HepG2 (cell line): ENCODE results near the gene ZNF37A.
"Not testable (repeated sequence)": the region's sequence is repeated elsewhere in the genome, so short reads cannot be mapped to it uniquely, and the experiment has no call there.

Source experiments
- CEBPB ChIP-seq: IDR thresholded peaks from 2 replicates; pipeline ENCODE4 v1.6.1; 2011; ENCODE audit warnings: low read depth, low read length, improper control_type of control experiment, borderline replicate concordance
- DBP ChIP-seq: sonication (generic); formaldehyde crosslinking; IDR thresholded peaks from 2 replicates; pipeline ENCODE4 v1.4.0; 2020; ENCODE audit warnings: missing genetic modification reagents; ENCODE audit errors: not compliant biosample characterization
- POLR2A ChIP-seq, 2 experiments: IDR thresholded peaks; 2 replicates each; pipeline ENCODE4 v1.6.1; 2011; ENCODE audit warnings: low read depth in 2 of 2, low read length in 2 of 2, mild to moderate bottlenecking in 1 of 2, moderate library complexity in 1 of 2; ENCODE audit not compliant: insufficient read depth in 1 of 2
- THAP7 ChIP-seq: sonication (generic); formaldehyde crosslinking; IDR thresholded peaks from 2 replicates; pipeline ENCODE4 v1.8.1; 2023; ENCODE audit warnings: mild to moderate bottlenecking, missing genetic modification reagents
- UBTF ChIP-seq: sonication (generic); formaldehyde crosslinking; IDR thresholded peaks from 2 replicates; pipeline ENCODE4 v1.4.0; 2020; ENCODE audit warnings: mild to moderate bottlenecking, missing genetic modification reagents
- ZBTB8A ChIP-seq: sonication (generic); formaldehyde crosslinking; IDR thresholded peaks from 2 replicates; pipeline ENCODE4 v1.4.0; 2020; ENCODE audit warnings: mild to moderate bottlenecking, low read depth, missing genetic modification reagents, borderline replicate concordance
- ZNF224 ChIP-seq: sonication (generic); formaldehyde crosslinking; IDR thresholded peaks from 2 replicates; pipeline ENCODE4 v1.5.0; 2020; ENCODE audit warnings: mild to moderate bottlenecking, missing genetic modification reagents
- ZNF746 ChIP-seq: sonication (generic); formaldehyde crosslinking; IDR thresholded peaks from 2 replicates; pipeline ENCODE4 v1.8.0; 2022; ENCODE audit warnings: mild to moderate bottlenecking, missing genetic modification reagents
- TF ChIP-seq, protein P1 (sequence below): sonication (generic); formaldehyde crosslinking; IDR thresholded peaks from 2 replicates; pipeline ENCODE4 v1.4.0; 2020; ENCODE audit warnings: missing genetic modification reagents

GRCh38 chr10:38150891-38151463, 56.8 kb downstream of the ZNF37A start:
- not testable (repeated sequence) for TF ChIP-seq ZNF746 (CRISPR knock-in tag); THAP7; POLR2A (IDR thresholded peaks at IDR 0.05; ENCODE audit: insufficient read depth in 1 of 2, low read depth in 2 of 2, low read length in 2 of 2); CEBPB; UBTF (CRISPR knock-in tag); ZNF224 (CRISPR knock-in tag); ZBTB8A; DBP (CRISPR knock-in tag)
- TF ChIP-seq, protein P1, sequence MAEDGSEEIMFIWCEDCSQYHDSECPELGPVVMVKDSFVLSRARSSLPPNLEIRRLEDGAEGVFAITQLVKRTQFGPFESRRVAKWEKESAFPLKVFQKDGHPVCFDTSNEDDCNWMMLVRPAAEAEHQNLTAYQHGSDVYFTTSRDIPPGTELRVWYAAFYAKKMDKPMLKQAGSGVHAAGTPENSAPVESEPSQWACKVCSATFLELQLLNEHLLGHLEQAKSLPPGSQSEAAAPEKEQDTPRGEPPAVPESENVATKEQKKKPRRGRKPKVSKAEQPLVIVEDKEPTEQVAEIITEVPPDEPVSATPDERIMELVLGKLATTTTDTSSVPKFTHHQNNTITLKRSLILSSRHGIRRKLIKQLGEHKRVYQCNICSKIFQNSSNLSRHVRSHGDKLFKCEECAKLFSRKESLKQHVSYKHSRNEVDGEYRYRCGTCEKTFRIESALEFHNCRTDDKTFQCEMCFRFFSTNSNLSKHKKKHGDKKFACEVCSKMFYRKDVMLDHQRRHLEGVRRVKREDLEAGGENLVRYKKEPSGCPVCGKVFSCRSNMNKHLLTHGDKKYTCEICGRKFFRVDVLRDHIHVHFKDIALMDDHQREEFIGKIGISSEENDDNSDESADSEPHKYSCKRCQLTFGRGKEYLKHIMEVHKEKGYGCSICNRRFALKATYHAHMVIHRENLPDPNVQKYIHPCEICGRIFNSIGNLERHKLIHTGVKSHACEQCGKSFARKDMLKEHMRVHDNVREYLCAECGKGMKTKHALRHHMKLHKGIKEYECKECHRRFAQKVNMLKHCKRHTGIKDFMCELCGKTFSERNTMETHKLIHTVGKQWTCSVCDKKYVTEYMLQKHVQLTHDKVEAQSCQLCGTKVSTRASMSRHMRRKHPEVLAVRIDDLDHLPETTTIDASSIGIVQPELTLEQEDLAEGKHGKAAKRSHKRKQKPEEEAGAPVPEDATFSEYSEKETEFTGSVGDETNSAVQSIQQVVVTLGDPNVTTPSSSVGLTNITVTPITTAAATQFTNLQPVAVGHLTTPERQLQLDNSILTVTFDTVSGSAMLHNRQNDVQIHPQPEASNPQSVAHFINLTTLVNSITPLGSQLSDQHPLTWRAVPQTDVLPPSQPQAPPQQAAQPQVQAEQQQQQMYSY (CRISPR knock-in tag): not testable (repeated sequence)
